HG03342 (cell line): ENCODE data around the gene TMEM208.
A peak's percentile ranks its signal among the peaks of the same experiment; 100 is the strongest.

ENCODE experiments used
- ATAC-seq: cut with Tn5 transposase; IDR thresholded peaks from one replicate; pipeline ENCODE4 v1.9.1; 2021; ENCODE audit warnings: mild to moderate bottlenecking, moderate library complexity; ENCODE audit not compliant: unreplicated experiment

TMEM208 gene

GRCh38 chr16:67226804-67227566 lies at the start of gene TMEM208:
TSS of gene TMEM208 (plus strand) at chr16:67227130. CDS start at chr16:67227219, 89 bp downstream.
- ATAC-seq: peak; percentile 91

DNA sequence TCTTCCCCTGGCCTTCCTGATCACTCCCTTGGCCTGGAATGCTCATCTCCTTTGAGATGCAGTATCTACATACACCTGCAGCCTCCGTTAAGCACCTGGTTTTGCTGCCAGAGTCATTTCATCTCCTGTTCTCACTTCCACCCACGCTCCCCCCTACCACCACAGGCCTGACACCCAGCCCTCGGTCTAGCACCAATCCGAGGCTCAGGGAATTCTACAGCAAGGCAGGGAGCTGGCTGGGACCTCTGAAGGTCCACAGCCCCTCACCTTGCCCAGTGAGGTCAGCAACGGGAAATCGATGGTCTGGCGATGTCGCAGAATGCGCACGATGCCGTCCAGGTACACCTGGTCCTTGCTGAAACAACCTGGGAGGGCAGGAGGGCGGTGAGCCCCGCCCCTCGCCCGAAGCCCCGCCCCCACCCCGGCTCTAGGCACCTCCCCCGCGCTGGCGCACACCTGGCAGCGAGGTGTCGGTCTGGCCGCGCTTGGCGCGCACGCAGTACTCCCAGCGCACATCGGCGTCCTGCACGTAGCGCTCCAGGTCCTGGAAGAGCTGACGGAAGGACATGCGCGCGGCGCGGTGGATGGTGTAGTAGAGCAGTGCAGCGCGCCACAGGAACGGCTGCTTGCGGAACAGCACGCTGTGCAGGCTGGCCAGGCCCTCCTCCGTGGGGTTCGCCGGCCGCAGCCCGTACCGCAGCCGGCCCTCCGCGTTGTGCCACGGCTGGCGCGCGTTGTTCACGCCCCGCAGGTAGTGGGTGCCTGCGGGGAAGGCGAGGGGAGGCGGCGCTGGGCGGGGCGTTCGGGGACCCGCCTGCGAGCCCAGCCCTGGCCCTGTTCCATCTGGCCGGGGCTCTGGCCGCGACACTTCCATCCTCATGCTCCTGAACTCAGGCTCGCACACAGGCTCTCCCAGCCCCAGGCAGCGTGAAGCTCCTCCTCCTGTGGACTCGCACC lies 48.9 kb upstream of the TMEM208 start:
- no peak for ATAC-seq

DNA sequence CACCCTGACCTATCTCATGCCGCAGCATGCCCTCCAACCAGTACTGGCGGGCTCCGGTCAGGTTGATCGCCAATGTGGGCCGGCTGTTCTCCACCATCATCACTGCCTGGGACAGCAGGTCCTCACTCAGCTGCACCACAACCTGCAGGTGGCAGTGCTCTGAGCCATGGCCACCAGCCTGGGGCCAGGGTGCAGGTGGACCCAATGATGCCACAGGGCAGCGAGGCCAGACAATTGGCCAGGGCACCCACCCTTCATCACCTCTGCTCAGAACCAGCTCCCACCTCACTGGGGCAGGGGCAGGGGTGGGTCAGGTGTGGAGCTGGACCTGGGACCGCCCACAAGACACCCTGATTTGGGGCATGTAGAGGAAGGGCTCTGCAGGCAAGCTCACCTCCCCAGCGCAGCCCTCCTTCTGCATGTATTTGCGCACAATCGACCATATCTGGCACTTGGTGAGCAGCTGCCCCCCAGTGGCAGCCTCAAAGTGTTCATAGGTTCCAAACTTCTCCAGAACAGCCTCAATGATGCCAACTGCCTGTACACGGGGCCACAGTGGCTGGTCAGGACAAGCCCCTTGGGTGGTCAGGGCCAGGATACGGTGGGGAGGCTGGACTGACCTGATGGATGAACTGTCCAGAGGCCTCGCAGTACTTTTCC lies 47.4 kb upstream of the TMEM208 start:
- no peak for ATAC-seq

- ATAC-seq: no peak
These were observed 46.8 kb upstream of the TMEM208 start for GRCh38 chr16:67180166-67180565.

- no peak for ATAC-seq
These were observed 45.6 kb upstream of the TMEM208 start for GRCh38 chr16:67181346-67181745.

DNA sequence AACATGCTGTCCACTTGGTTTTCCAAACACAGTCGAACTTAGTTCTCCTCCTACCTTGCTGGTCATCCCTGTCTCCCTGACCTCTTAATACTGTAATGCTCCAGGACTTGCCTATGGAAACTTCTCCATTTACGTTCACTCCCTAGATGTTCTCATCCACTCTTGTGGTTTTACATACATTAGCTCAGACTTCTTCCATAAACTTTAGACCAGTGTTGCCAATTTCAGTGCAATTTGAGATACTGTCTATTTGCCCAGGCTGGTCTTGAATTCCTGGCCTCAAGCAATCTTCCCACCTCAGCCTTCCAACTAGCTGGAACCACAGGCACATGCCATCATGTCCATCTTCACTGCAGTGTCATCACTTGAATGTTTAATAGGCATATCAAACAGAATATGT lies 44.6 kb upstream of the TMEM208 start:
- no peak for ATAC-seq

- ATAC-seq: no peak
These were observed 43.7 kb upstream of the TMEM208 start for GRCh38 chr16:67183284-67183626.

DNA sequence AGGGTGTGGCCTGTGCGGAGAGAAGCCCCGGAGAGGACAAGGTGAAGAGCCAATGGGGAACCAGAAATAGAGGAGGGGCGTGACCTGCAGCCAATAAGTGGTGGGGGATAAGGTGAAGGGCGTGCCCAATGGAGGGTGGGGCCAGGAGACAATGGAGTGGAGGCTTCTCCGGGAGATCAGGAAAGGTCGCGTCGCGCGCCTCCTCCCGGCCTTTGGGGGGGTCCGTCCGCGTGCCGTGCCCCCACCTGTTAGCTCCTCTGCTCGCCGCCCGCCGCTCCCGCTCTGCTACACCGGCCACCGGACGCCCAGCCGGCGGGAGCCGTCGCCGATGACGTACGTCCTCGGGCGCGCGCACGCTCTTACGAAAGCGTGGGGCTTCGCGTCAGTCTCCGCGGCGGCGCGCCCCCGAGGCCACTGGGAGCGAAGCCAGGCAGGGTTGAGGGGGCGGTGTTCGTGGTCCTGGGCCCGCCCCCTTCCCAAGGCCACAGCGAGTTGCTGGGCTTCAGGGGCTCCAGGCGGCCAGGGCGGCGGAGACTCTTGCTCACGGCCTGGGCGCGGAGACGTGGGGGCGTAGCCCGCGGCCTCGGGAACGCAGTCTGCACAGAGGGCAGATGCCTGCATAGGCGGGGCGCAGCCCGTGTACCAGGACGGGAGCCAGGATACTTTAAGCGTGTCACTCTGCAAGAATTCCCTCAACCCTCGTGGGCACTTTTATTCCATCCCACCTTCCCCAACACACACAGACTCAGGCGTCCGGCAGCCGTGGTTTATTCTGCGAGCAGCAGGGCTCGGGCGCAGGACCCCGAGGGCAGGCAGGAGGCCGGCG lies 43.1 kb upstream of the TMEM208 start, which contains the start of gene MATCAP1:
MATCAP1 (minus strand) TSS at position 337 of the 826 bp plus-strand sequence. CDS start 3,353 bp downstream, outside the sequence.
- ATAC-seq: peak; percentile 94

GRCh38 chr16:67184453-67184994 lies 42.4 kb upstream of the TMEM208 start:
- ATAC-seq: no peak

GRCh38 chr16:67184995-67185650 lies 41.8 kb upstream of the TMEM208 start:
- no peak for ATAC-seq

DNA sequence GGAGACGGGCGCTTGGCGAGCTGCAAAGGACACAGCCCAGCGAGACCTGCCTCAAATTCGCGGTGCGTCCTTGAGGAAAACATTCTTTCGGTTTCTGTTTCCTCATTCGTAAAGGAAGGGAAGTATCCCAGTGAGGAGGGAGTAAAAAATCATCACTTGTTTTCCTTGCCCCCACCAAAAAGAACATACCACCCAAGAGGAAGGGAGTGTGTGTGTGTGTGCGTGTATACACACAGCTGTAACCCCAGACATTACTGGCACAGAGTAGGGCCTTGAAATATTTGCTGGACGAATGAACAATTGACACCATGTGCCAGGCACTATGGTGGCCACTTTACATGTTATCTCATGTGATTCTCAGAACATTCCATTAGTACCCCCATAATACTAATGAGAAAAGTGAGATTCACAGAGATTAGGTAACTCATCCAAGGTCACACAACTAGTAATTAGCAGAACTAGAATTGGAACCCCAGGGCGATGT lies 41.2 kb upstream of the TMEM208 start:
- no peak for ATAC-seq

DNA sequence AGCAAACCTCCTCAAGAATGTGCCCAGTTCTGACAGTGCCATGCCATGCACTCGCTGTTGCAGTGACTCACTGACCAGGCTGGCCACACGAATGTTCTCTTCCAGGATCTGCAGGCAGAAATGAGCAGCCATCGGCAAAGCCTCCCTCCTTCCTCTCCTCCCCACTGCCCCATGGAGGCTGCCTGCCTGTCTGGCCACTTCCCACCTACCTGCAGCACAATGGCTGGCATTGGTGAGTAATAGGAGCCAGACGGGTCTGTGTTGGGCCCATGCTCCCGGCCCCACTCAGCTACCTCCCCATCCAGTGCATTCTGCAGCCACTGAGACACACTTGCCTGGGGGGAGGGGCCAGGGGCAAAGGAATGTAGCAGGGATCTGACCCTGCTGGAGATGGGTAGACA lies 40.4 kb upstream of the TMEM208 start:
- no peak for ATAC-seq

GRCh38 chr16:67187175-67187890 lies 39.6 kb upstream of the TMEM208 start:
- no peak for ATAC-seq

- ATAC-seq: no peak
These were observed 38.6 kb upstream of the TMEM208 start for GRCh38 chr16:67188323-67188722.

DNA sequence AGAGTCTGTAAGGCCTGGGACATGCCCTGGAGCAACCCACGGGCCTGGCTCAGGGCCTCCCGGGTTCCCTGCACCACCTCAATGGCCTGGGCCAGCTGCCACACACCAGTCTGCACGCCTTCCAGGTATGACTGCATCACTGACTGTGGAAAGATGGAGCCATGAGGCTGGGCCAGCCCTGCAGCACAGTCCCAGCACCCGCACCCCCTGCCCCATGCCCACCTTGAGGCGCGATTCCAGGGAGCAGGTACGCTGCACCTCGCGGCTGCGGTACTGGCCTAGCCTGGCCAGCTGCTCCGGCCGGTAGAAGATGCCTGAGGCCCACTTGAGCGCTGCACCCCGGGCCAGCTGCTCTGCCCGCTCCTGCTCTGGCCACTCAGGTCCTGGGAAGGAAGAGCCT lies 38.1 kb upstream of the TMEM208 start:
- ATAC-seq: no peak

GRCh38 chr16:67190041-67190440 lies 36.9 kb upstream of the TMEM208 start, which contains the start of gene EXOC3L1:
TSS of gene EXOC3L1 (minus strand) at chr16:67190136. CDS start at chr16:67189676, 460 bp downstream.
- no peak for ATAC-seq

GRCh38 chr16:67190448-67191399 lies 36.2 kb upstream of the TMEM208 start:
- no peak for ATAC-seq
